Heart left ventricle (tissue), 16 donors: ENCODE data around the gene TNRC6A. TPM values are rescaled to one million over a fixed set of nuclear protein-coding genes. Genes with fewer than 3 reads are reported as not detected.

Source experiments
- ATAC-seq, 4 donors: fragments of 200-7000 bp; cut with Tn5 transposase; one replicate each; pipeline ENCODE4 v1.9.1; 2020 to 2022; ENCODE audit warnings: moderate library complexity in 4 of 4, mild to moderate bottlenecking in 3 of 4, moderate number of reproducible peaks in 1 of 4
- DNase-seq, 5 donors: peaks; one replicate each; pipeline ENCODE4 v3.0.0-alpha.2; 2020
- H3K27ac ChIP-seq, 12 donors: fragments of 200-600 bp; sonication (generic) in 4 of 12; one replicate each; pipeline versions ENCODE4 v1.5.0 to v1.8.0; 2016 to 2022; ENCODE audit warnings: mild to moderate bottlenecking in 2 of 12
- H3K27me3 ChIP-seq, 9 donors: fragments of 200-600 bp; sonication (generic) in 2 of 9; one replicate each; pipeline versions ENCODE4 v1.5.1 to v1.8.0; 2016 to 2022; ENCODE audit warnings: mild to moderate bottlenecking in 3 of 9
- H3K36me3 ChIP-seq, 9 donors: fragments of 200-600 bp; sonication (generic) in 2 of 9; one replicate each; pipeline versions ENCODE4 v1.5.0 to v1.8.0; 2018 to 2022; ENCODE audit warnings: mild to moderate bottlenecking in 2 of 9
- H3K4me1 ChIP-seq, 12 donors: fragments of 200-600 bp; sonication (generic) in 4 of 12; one replicate each; pipeline versions ENCODE4 v1.5.0 to v1.8.0; 2016 to 2022; ENCODE audit warnings: mild to moderate bottlenecking in 3 of 12
- H3K4me3 ChIP-seq, 12 donors: fragments of 200-600 bp; sonication (generic) in 4 of 12; one replicate each; pipeline versions ENCODE4 v1.5.0 to v1.8.0; 2017 to 2022; ENCODE audit warnings: mild to moderate bottlenecking in 9 of 12, moderate library complexity in 4 of 12
- H3K9me3 ChIP-seq, 12 donors: fragments of 200-600 bp; sonication (generic) in 4 of 12; one replicate each; pipeline versions ENCODE4 v1.5.0 to v1.8.0; 2016 to 2022; ENCODE audit warnings: mild to moderate bottlenecking in 1 of 12
- CTCF ChIP-seq, 12 donors: fragments of 200-600 bp; sonication (generic) in 4 of 12; IDR thresholded peaks; one replicate each; pipeline versions ENCODE4 v1.5.0 to v1.8.0; 2018 to 2022; ENCODE audit warnings: antibody characterized with exemption in 12 of 12, mild to moderate bottlenecking in 5 of 12
- POLR2A ChIP-seq, 2 donors: fragments of 450-650 bp; IDR thresholded peaks; one replicate each; pipeline ENCODE4 v1.6.1; 2017; ENCODE audit warnings: antibody characterized with exemption in 2 of 2, mild to moderate bottlenecking in 2 of 2, moderate library complexity in 2 of 2
- WGBS, 4 donors: extraction: QIAGEN DNeasy Blood & Tissue Kit in 2 of 4; methylation state at CpG; one replicate each; pipeline versions ENCODE4 v1.1.5 to v1.1.7; 2013 to 2018; 5-methylcytosine and 5-hydroxymethylcytosine counted together
- intact Hi-C, 10 donors: fragments of 100-400 bp; cut with DNase I; formaldehyde crosslinking; loops; one replicate each; pipeline versions ENCODE4 v1.11.1 to v1.14.2; 2022
- polyA plus RNA-seq, 2 donors: library from polyadenylated mRNA; stranded (reverse); fragments of 200-250 nt; gene quantifications; one replicate each; pipeline ENCODE4 v1.2.3, GENCODE V29; 2013
- total RNA-seq, 9 donors: library from RNA; depleted of rRNA in 2 of 9; stranded (reverse); fragments of >200 nt in 2 of 9; fragmentation: NEBNext Ultra II Directional in 3 of 9; extraction: Animal tissue kit (Norgen Biotek cat#: 25700) in 3 of 9; gene quantifications; one replicate each; pipeline versions ENCODE4 v1.1.0 to v1.2.4, GENCODE V29; 2016 to 2023
- donor health status: ischemic (EF 13 %, LVEDD 7.1; RV severe dilation, severe dysfunction).
- donor health status: healthy with polysubstance abuse.
- donor health status: DM: no; HTN: yes; CAD: no.
- donor health status: DM: no; HTN: no; CAD: no.
- donor health status: ischemic (EF 25% LVEDD 6.9; RV normal size, moderate dysfunction).
- donor health status: ischemic (EF 25% LVEDD 5.7; RV mildly dilated, moderate dysfunction).
- donor health status: healthy.
- donor health status: DM: yes; HTN: yes; CAD: no.
- donor health status: ischemic (EF 35%, LVEDD 5.7; RV mildly dilated, moderate dysfunction).
- donor health status: nonischemic (EF 11% LVEDD 7.7; RV severe dilation, severe dysfunction).
- donor health status: DM: yes; HTN: yes; CAD: no.
- donor health status: PGD.
- donor health status: ischemic (EF 29% LVEDD 5.4; RV normal size, mild dysfunction).
- donor health status: nonischemic (EF 23%, LVEDD 6.1; RV moderate dilation, normal function).

The TNRC6A gene
- total and polyA plus RNA-seq, 11 donors, result 16.0 to 53.1 (median 35.5) TPM

- 60 to 73% (median 63%) methylated on average over 2 of the region's 2 CpGs for WGBS, 4 donors
- no peak for DNase-seq
Observed at GRCh38 chr16:24873028-24873427, 143.6 kb downstream of the TNRC6A start.

GRCh38 chr16:24875466-24875865, 146.0 kb downstream of the TNRC6A start:
- 80 to 85% (median 84%) methylated on average over 9 to 10 of the region's 10 CpGs for WGBS, 4 donors
- intact Hi-C loops, result no loop called here
- Histone ChIP-seq H3K4me1 (no peaks in the 10 kb centered on the region), H3K27ac (no peak overlapping the region), H3K4me3 (no peak overlapping the region), H3K9me3 (no peaks in the 10 kb centered on the region), H3K27me3 (no peaks in the 10 kb centered on the region), H3K36me3 (no peaks in the 10 kb centered on the region)
- ATAC-seq, result no peak
- DNase-seq, result no peak
- TF ChIP-seq POLR2A (IDR thresholded peaks at IDR 0.05), result no peak
- TF ChIP-seq CTCF (IDR thresholded peaks at IDR 0.05), result no peak

More at GRCh38 chr16:24873028-24873427, 143.6 kb downstream of the TNRC6A start:
- intact Hi-C loops, result no loop called here
- no peak overlapping the region for H3K4me3 ChIP-seq
- no peak for ATAC-seq
- no peaks in the 10 kb centered on the region for H3K4me1 ChIP-seq
- H3K27ac ChIP-seq, result no peak overlapping the region
- TF ChIP-seq POLR2A (IDR thresholded peaks at IDR 0.05) (no peak), CTCF (IDR thresholded peaks at IDR 0.05) (no peak)
- no peaks in the 10 kb centered on the region for H3K36me3 ChIP-seq
- H3K27me3 ChIP-seq, result no peaks in the 10 kb centered on the region
- no peaks in the 10 kb centered on the region for H3K9me3 ChIP-seq

Other genes with a start within 250 kb of the TNRC6A start
- 10 to 100 TPM; 23.1 to 44.5 (median 36.3) TPM for gene RBBP6, start 190.1 kb upstream of the TNRC6A start, total RNA-seq
- gene RBBP6, start 190.1 kb upstream of the TNRC6A start, polyA plus RNA-seq, result 10 to 100 TPM; 22.2 to 24.1 TPM
- gene SLC5A11, start 116.3 kb downstream of the TNRC6A start, total RNA-seq, result under 1 TPM in 1 of 9 donors, not detected in 8; 0.75 TPM
- gene SLC5A11, start 116.3 kb downstream of the TNRC6A start, polyA plus RNA-seq, result not detected